SK-N-SH (cell line): ENCODE results near the gene CANT1.

ENCODE experiments used
- RFX5 ChIP-seq: IDR thresholded peaks from 2 replicates; pipeline ENCODE4 v1.6.1; 2012; ENCODE audit warnings: mild to moderate bottlenecking, improper control_type of control experiment, low read length
- SMC3 ChIP-seq: IDR thresholded peaks from 2 replicates; pipeline ENCODE4 v1.6.1; 2012; ENCODE audit warnings: low read depth, low read length, improper control_type of control experiment

GRCh38 chr17:79034931-79035485, 25.4 kb upstream of the CANT1 start:
- no peak for TF ChIP-seq SMC3
- TF ChIP-seq RFX5, result no peak
